ENCODE results near the gene PBXIP1. TPM values are rescaled to one million over a fixed set of nuclear protein-coding genes. Genes with fewer than 3 reads are reported as not detected.
A peak's percentile ranks its signal among the peaks of the same experiment; 100 is the strongest.

The PBXIP1 gene
- total and polyA plus RNA-seq, 2 of the 13 experiments (the other 11 are each of a cell fraction or from before 2014, with no cell fraction given), result 16.3 to 31.9 TPM

- TF ChIP-seq E2F2 (CRISPR knock-in tag; IDR thresholded peaks at IDR 0.05; ENCODE audit: borderline replicate concordance) (no peak), IKZF4 (CRISPR knock-in tag; IDR thresholded peaks at IDR 0.05; ENCODE audit: borderline replicate concordance, low read depth, not compliant biosample characterization) (peak; percentile 42), MAFK (conservative IDR thresholded peaks at IDR 0.05 in 1 of 2, IDR thresholded peaks at IDR 0.05 in 1 of 2; ENCODE audit: low read length in 2 of 2) (no peak), ZNF264 (CRISPR knock-in tag; IDR thresholded peaks at IDR 0.05) (0 out of 2 replicates have a peak, but pooled peaks have one; percentile 14), FIP1L1 (IDR thresholded peaks at IDR 0.05; ENCODE audit: borderline replicate concordance, insufficient read depth, low read depth, low read length) (no peak), ERF (CRISPR knock-in tag; IDR thresholded peaks at IDR 0.05) (peak; percentile 64; the same call in 1 of the 2 replicates), STAT5B (CRISPR knock-in tag; IDR thresholded peaks at IDR 0.05) (no peak), MLXIP (CRISPR knock-in tag; IDR thresholded peaks at IDR 0.05; ENCODE audit: borderline replicate concordance) (no peak), ZNF770 (CRISPR knock-in tag; IDR thresholded peaks at IDR 0.05) (0 out of 2 replicates have a peak, but pooled peaks have one; percentile 45), ZNF775 (CRISPR knock-in tag; IDR thresholded peaks at IDR 0.05; ENCODE audit: borderline replicate concordance) (no peak), FOXJ3 (CRISPR knock-in tag; IDR thresholded peaks at IDR 0.05; ENCODE audit: borderline replicate concordance) (no peak), ZC3H4 (CRISPR knock-in tag; IDR thresholded peaks at IDR 0.05; ENCODE audit: borderline replicate concordance) (no peak), MIER3 (CRISPR knock-in tag; IDR thresholded peaks at IDR 0.05; ENCODE audit: borderline replicate concordance) (peak; percentile 36; the same call in 1 of the 2 replicates), TFAP4 (IDR thresholded peaks at IDR 0.05; ENCODE audit: borderline replicate concordance, low read depth) (peak; percentile 85), ZFP91 (CRISPR knock-in tag; IDR thresholded peaks at IDR 0.05; ENCODE audit: borderline replicate concordance) (peak; percentile 46; the same call in 1 of the 2 replicates), KLF16 (CRISPR knock-in tag; IDR thresholded peaks at IDR 0.05) (no peak), ZSCAN22 (CRISPR knock-in tag; IDR thresholded peaks at IDR 0.05) (no peak), HINFP (CRISPR knock-in tag; IDR thresholded peaks at IDR 0.05; ENCODE audit: low read depth) (peak; percentile 71; the same call in 1 of the 2 replicates)
Observed at GRCh38 chr1:154931940-154932487, 23.9 kb downstream of the PBXIP1 start (continued).
